IMR-90 (cell line): ENCODE results near the gene ZKSCAN5. TPM values are rescaled to one million over a fixed set of nuclear protein-coding genes. Genes with fewer than 3 reads are reported as not detected.

Experiments
- ATAC-seq: fragments of 200-7000 bp; cut with Tn5 transposase; 2 replicates; pipeline ENCODE4 v1.9.1; 2020; ENCODE audit warnings: low read depth, mild to moderate bottlenecking, moderate library complexity
- BruUV-seq: library from RNA; stranded (reverse); fragments of 400-500 nt; replicated peaks from 2 replicates; lab custom pipeline; 2021; lab: Mats Ljungman, UMichigan
- CTCF ChIA-PET: fragments of 300-600 bp; formaldehyde crosslinking; extraction: SDS; loops from one replicate; lab custom pipeline; 2021; ENCODE audit warnings: antibody characterized with exemption; lab: Yijun Ruan, JAX
- POLR2A ChIA-PET: fragments of 300-600 bp; sonication (Branson Sonifier 250); formaldehyde crosslinking; loops from one replicate; lab custom pipeline; 2022; ENCODE audit warnings: antibody characterized with exemption; ENCODE audit not compliant: unreplicated experiment; lab: Charles Lee
- DNase-seq: peaks from one replicate; pipeline ENCODE4 v3.0.0; 2013
- H2AFZ ChIP-seq: replicated peaks from 2 replicates; pipeline ENCODE3; 2013; ENCODE audit warnings: low read length, mild to moderate bottlenecking; ENCODE audit not compliant: poor library complexity
- H2AK5ac ChIP-seq: 2 replicates; pipeline ENCODE4 v1.6.1; 2013; ENCODE audit warnings: low read depth, low read length, inconsistent platforms
- H2AK9ac ChIP-seq: replicated peaks from 2 replicates; pipeline ENCODE3; 2013; ENCODE audit warnings: mild to moderate bottlenecking, low read depth, low read length, moderate library complexity; ENCODE audit not compliant: poor library complexity
- H2BK120ac ChIP-seq: 2 replicates; pipeline ENCODE4 v1.6.1; 2013; ENCODE audit warnings: low read depth, low read length, inconsistent platforms
- H2BK15ac ChIP-seq: 3 replicates; pipeline ENCODE4 v1.6.1; 2013; ENCODE audit warnings: low read depth, low read length, inconsistent platforms
- H2BK20ac ChIP-seq: 2 replicates; pipeline ENCODE4 v1.6.1; 2013; ENCODE audit warnings: low read depth, mild to moderate bottlenecking, inconsistent platforms, low read length, moderate library complexity
- H2BK5ac ChIP-seq: 2 replicates; pipeline ENCODE4 v1.6.1; 2013; ENCODE audit warnings: mild to moderate bottlenecking, low read depth, low read length, inconsistent platforms; ENCODE audit not compliant: poor library complexity, severe bottlenecking
- H3K14ac ChIP-seq: replicated peaks from 2 replicates; pipeline ENCODE4 v1.6.1; 2013; ENCODE audit warnings: low read depth, low read length, inconsistent platforms
- H3K18ac ChIP-seq: 2 replicates; pipeline ENCODE4 v1.6.1; 2013; ENCODE audit warnings: low read depth, low read length, control low read depth
- H3K23ac ChIP-seq: 2 replicates; pipeline ENCODE4 v1.6.1; 2013; ENCODE audit warnings: low read depth, low read length, inconsistent platforms
- H3K27ac ChIP-seq: 2 replicates; pipeline ENCODE4 v1.5.1; 2013; ENCODE audit warnings: mild to moderate bottlenecking, control low read depth, low read length; ENCODE audit not compliant: insufficient read depth
- H3K27me3 ChIP-seq: 2 replicates; pipeline ENCODE4 v1.6.1; 2013; ENCODE audit warnings: low read length; ENCODE audit not compliant: control insufficient read depth, insufficient read depth
- H3K36me3 ChIP-seq: 2 replicates; pipeline ENCODE4 v1.6.1; 2013; ENCODE audit warnings: low read length, mixed read lengths; ENCODE audit not compliant: control insufficient read depth, insufficient read depth
- H3K4ac ChIP-seq: 2 replicates; pipeline ENCODE4 v1.6.1; 2013; ENCODE audit warnings: low read depth, low read length, inconsistent platforms
- H3K4me1 ChIP-seq: 2 replicates; pipeline ENCODE4 v1.6.1; 2013; ENCODE audit warnings: low read length, mixed read lengths; ENCODE audit not compliant: control insufficient read depth, insufficient read depth
- H3K4me2 ChIP-seq: 2 replicates; pipeline ENCODE4 v1.6.1; 2013; ENCODE audit warnings: low read depth, mild to moderate bottlenecking, control low read depth, low read length, moderate library complexity
- H3K4me3 ChIP-seq: 2 replicates; pipeline ENCODE4 v1.5.1; 2013; ENCODE audit warnings: low read depth, mild to moderate bottlenecking, control low read depth, low read length, moderate library complexity; ENCODE audit not compliant: insufficient read depth
- H3K56ac ChIP-seq: 2 replicates; pipeline ENCODE4 v1.6.1; 2013; ENCODE audit warnings: low read length, inconsistent platforms; ENCODE audit not compliant: insufficient read depth; ENCODE audit errors: extremely low read depth
- H3K79me1 ChIP-seq, 2 experiments: 2 replicates each; pipeline ENCODE4 v1.6.1; 2013; ENCODE audit warnings: low read length in 2 of 2, inconsistent platforms in 1 of 2, low read depth in 1 of 2
- H3K9ac ChIP-seq: 2 replicates; pipeline ENCODE4 v1.6.1; 2013; ENCODE audit warnings: low read depth, low read length, control low read depth
- H3K9me1 ChIP-seq: 2 replicates; pipeline ENCODE4 v1.6.1; 2013; ENCODE audit warnings: low read length, inconsistent platforms; ENCODE audit not compliant: insufficient read depth
- H3K9me3 ChIP-seq: 2 replicates; pipeline ENCODE4 v1.6.1; 2013; ENCODE audit warnings: low read length; ENCODE audit not compliant: control insufficient read depth, insufficient read depth
- H4K20me1 ChIP-seq: 2 replicates; pipeline ENCODE4 v1.6.1; 2013; ENCODE audit warnings: low read length, inconsistent platforms; ENCODE audit not compliant: insufficient read depth
- H4K5ac ChIP-seq: 2 replicates; pipeline ENCODE4 v1.6.1; 2013; ENCODE audit warnings: mild to moderate bottlenecking, low read depth, low read length, control low read depth
- H4K8ac ChIP-seq, 2 experiments: 2 replicates each; pipeline ENCODE4 v1.6.1; 2013; ENCODE audit warnings: low read depth in 2 of 2, low read length in 2 of 2, control low read depth in 1 of 2, inconsistent platforms in 1 of 2
- H4K91ac ChIP-seq: 2 replicates; pipeline ENCODE4 v1.6.1; 2013; ENCODE audit warnings: low read depth, low read length, inconsistent platforms; ENCODE audit not compliant: insufficient read depth
- BHLHE40 ChIP-seq: fragments of 150-350 bp; IDR thresholded peaks from 2 replicates; pipeline ENCODE4 v1.6.1; 2016; ENCODE audit warnings: mild to moderate bottlenecking, low read depth, low read length
- CHD1 ChIP-seq: IDR thresholded peaks from 2 replicates; pipeline ENCODE4 v1.6.1; 2012; ENCODE audit warnings: low read depth, low read length, improper control_type of control experiment
- ELK1 ChIP-seq: fragments of 150-350 bp; IDR thresholded peaks from 2 replicates; pipeline ENCODE4 v1.6.1; 2016; ENCODE audit warnings: low read depth, mild to moderate bottlenecking, low read length, moderate library complexity, borderline replicate concordance
- FOS ChIP-seq: fragments of 150-350 bp; IDR thresholded peaks from 2 replicates; pipeline ENCODE4 v1.6.1; 2016; ENCODE audit warnings: low read depth, low read length
- MAFK ChIP-seq: IDR thresholded peaks from 2 replicates; pipeline ENCODE4 v1.6.1; 2012; ENCODE audit warnings: low read depth, low read length, improper control_type of control experiment
- MXI1 ChIP-seq: IDR thresholded peaks from 2 replicates; pipeline ENCODE4 v1.6.1; 2012; ENCODE audit warnings: low read depth, mild to moderate bottlenecking, low read length, moderate library complexity, borderline replicate concordance
- NFE2L2 ChIP-seq: fragments of 150-350 bp; IDR thresholded peaks from 2 replicates; pipeline ENCODE4 v1.6.1; 2016; ENCODE audit warnings: low read depth, mild to moderate bottlenecking, low read length
- POLR2A ChIP-seq: IDR thresholded peaks from 2 replicates; pipeline ENCODE4 v1.6.1; 2012; ENCODE audit warnings: mild to moderate bottlenecking, low read depth, low read length
- RAD21 ChIP-seq: IDR thresholded peaks from 2 replicates; pipeline ENCODE4 v1.6.1; 2012; ENCODE audit warnings: low read length, improper control_type of control experiment
- RCOR1 ChIP-seq: IDR thresholded peaks from 2 replicates; pipeline ENCODE4 v1.6.1; 2012; ENCODE audit warnings: mild to moderate bottlenecking, low read length, improper control_type of control experiment; ENCODE audit not compliant: insufficient replicate concordance
- RFX5 ChIP-seq: IDR thresholded peaks from 2 replicates; pipeline ENCODE4 v1.8.0; 2012; ENCODE audit warnings: low read depth, mild to moderate bottlenecking, low read length, moderate library complexity
- USF2 ChIP-seq: fragments of 150-350 bp; IDR thresholded peaks from 2 replicates; pipeline ENCODE4 v1.6.1; 2017; ENCODE audit warnings: mild to moderate bottlenecking, antibody characterized with exemption, low read length, low read depth
- WGBS, 2 experiments: methylation state at CpG; one replicate each; pipeline versions ENCODE4 v1.1.5 to v1.1.7; 2013; ENCODE audit warnings: missing lambda C conversion rate in 2 of 2; ENCODE audit not compliant: insufficient read length in 1 of 2; ENCODE audit errors: extremely low coverage in 2 of 2; 5-methylcytosine and 5-hydroxymethylcytosine counted together
- dilution Hi-C: fragments of 300-500 bp; cut with HindIII; formaldehyde crosslinking; loops from one replicate; pipeline ENCODE4 v1.14.3; 2018; ENCODE audit warnings: low sequenced_read_pairs; ENCODE audit not compliant: unreplicated experiment
- in situ Hi-C: fragments of 300-500 bp; cut with MboI; formaldehyde crosslinking; loops from 3 replicates; pipeline ENCODE4 v1.14.3; 2019; ENCODE audit warnings: low sequenced_read_pairs, inconsistent platforms, mixed read lengths
- intact Hi-C: fragments of 100-400 bp; cut with micrococcal nuclease; formaldehyde crosslinking; loops from 2 replicates; pipeline ENCODE4 v1.10.0; 2022
- polyA plus RNA-seq, 3 experiments: library from polyadenylated mRNA; depleted of rRNA; stranded (reverse); fragments of >200 nt; gene quantifications; 2 replicates each; pipeline ENCODE4 v1.2.3, GENCODE V29; 2012; ENCODE audit warnings: low replicate concordance in 1 of 3
- total RNA-seq: library from RNA; depleted of rRNA; stranded (reverse); fragments of >200 nt; gene quantifications from 2 replicates; pipeline ENCODE4 v1.2.3, GENCODE V29; 2012
- TF ChIP-seq, protein P1 (sequence below): conservative IDR thresholded peaks from 2 replicates; pipeline ENCODE4 v1.5.1; 2012; ENCODE audit warnings: mild to moderate bottlenecking, low read depth, low read length, improper control_type of control experiment

ZKSCAN5 gene
- total and polyA plus RNA-seq, 2 of the 4 experiments (the other 2 are of a cell fraction): 5.5 to 16.3 TPM

GRCh38 chr7:99558306-99559174 lies 54.1 kb downstream of the ZKSCAN5 start, which contains the start of gene ZNF655:
Gene ZNF655, plus strand, starts transcription at chr7:99558642. Its CDS starts 1,918 bp downstream, at chr7:99560560.
- dilution Hi-C loops: no loop called here
- DNase-seq (peak; percentile 85), ATAC-seq (peak; percentile 71)
- peak within 1 kb of the TSS; percentile 98 for H2AFZ ChIP-seq
- peak within 1 kb of the TSS; percentile 97 for H3K27ac ChIP-seq
- peak within 1 kb of the TSS; percentile 98 for H2AK5ac ChIP-seq
- H3K79me1 ChIP-seq: peaks cover 37 to 68% of the 10 kb centered on the region in 2 experiments
- peak within 1 kb of the TSS; percentile 97 for H4K91ac ChIP-seq
- H2BK120ac ChIP-seq: peak within 1 kb of the TSS; percentile 96
- peak within 1 kb of the TSS; percentile 99 for H3K4ac ChIP-seq
- ChIA-PET CTCF (no interaction called here), POLR2A (no interaction called here)
- H4K5ac ChIP-seq: peak within 1 kb of the TSS; percentile 95
- peak within 1 kb of the TSS; percentile 98 for H3K56ac ChIP-seq
- H3K4me3 ChIP-seq: peak within 1 kb of the TSS; percentile 83
- peaks cover 1% of the 10 kb centered on the region; the same call in 1 of the 2 replicates for H4K20me1 ChIP-seq
- peak within 1 kb of the TSS; percentile 95 for H2AK9ac ChIP-seq
- peaks cover 28% of the 10 kb centered on the region for H3K36me3 ChIP-seq
- peak within 1 kb of the TSS; percentile 94 for H2BK5ac ChIP-seq
- intact Hi-C loops: loop anchor here (5.0 kb wide), 1 partner anchor 359 kb away; the partner anchor contains the start of gene TRIM4
- 1% methylated on average over 30 of the region's 73 CpGs; no CpG with 5 or more reads in 1 of the 2 experiments for WGBS, 2 experiments
- H3K14ac ChIP-seq: peak within 1 kb of the TSS; percentile 100
- H2BK20ac ChIP-seq: peak within 1 kb of the TSS; percentile 59; the same call in 1 of the 2 replicates
- no peaks in the 10 kb centered on the region for H3K9me3 ChIP-seq
- no peaks in the 10 kb centered on the region for H3K27me3 ChIP-seq
- peak within 1 kb of the TSS; percentile 99 for H3K23ac ChIP-seq
- in situ Hi-C loops: no loop called here
- no TSS peak for BruUV-seq
- H4K8ac ChIP-seq: peak within 1 kb of the TSS; percentile 98 to 99
- peak within 1 kb of the TSS; percentile 97 for H3K9ac ChIP-seq
- H3K18ac ChIP-seq: peak within 1 kb of the TSS; percentile 93
- peaks cover 28% of the 10 kb centered on the region for H3K9me1 ChIP-seq
- peak within 1 kb of the TSS; percentile 53; the same call in 2 of the 3 replicates for H2BK15ac ChIP-seq
- peaks cover 14% of the 10 kb centered on the region for H3K4me1 ChIP-seq
- peak within 1 kb of the TSS; percentile 85 for H3K4me2 ChIP-seq
- TF ChIP-seq RCOR1: peak; percentile 28
- TF ChIP-seq RFX5: 0 out of 2 replicates have a peak, but pooled peaks have one; percentile 0
- TF ChIP-seq POLR2A: peak; percentile 86
- TF ChIP-seq USF2: no peak
- TF ChIP-seq NFE2L2: no peak
- TF ChIP-seq BHLHE40: no peak
- TF ChIP-seq ELK1: no peak
- TF ChIP-seq RAD21: no peak
- TF ChIP-seq MAFK: no peak
- no peak for TF ChIP-seq FOS
- peak; percentile 56; the same call in 1 of the 2 replicates for TF ChIP-seq CHD1
- peak; percentile 40; the same call in 1 of the 2 replicates for TF ChIP-seq MXI1
- TF ChIP-seq, protein P1, sequence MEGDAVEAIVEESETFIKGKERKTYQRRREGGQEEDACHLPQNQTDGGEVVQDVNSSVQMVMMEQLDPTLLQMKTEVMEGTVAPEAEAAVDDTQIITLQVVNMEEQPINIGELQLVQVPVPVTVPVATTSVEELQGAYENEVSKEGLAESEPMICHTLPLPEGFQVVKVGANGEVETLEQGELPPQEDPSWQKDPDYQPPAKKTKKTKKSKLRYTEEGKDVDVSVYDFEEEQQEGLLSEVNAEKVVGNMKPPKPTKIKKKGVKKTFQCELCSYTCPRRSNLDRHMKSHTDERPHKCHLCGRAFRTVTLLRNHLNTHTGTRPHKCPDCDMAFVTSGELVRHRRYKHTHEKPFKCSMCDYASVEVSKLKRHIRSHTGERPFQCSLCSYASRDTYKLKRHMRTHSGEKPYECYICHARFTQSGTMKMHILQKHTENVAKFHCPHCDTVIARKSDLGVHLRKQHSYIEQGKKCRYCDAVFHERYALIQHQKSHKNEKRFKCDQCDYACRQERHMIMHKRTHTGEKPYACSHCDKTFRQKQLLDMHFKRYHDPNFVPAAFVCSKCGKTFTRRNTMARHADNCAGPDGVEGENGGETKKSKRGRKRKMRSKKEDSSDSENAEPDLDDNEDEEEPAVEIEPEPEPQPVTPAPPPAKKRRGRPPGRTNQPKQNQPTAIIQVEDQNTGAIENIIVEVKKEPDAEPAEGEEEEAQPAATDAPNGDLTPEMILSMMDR: no peak
